ENCODE results near the gene GABBR1. TPM values are rescaled to one million over a fixed set of nuclear protein-coding genes. Genes with fewer than 3 reads are reported as not detected.

GABBR1 gene
- total RNA-seq, 1 experiment from 2014 or later, result 11.9 TPM

GRCh38 chr6:29527126-29527525 is 105.9 kb downstream of the GABBR1 start:
- ChIA-PET POLR2A (no interaction called here), CTCF (no interaction called here)
- TF ChIP-seq TCF7L2 (IDR thresholded peaks at IDR 0.05; ENCODE audit: low read depth, low read length), result no peak
- no peak for TF ChIP-seq SIN3A (IDR thresholded peaks at IDR 0.05; ENCODE audit: borderline replicate concordance, insufficient read depth, low read depth, low read length)
- no peak for TF ChIP-seq POLR2AphosphoS5 (IDR thresholded peaks at IDR 0.05; ENCODE audit: low read depth, low read length)
- no peak for TF ChIP-seq CTCF (IDR thresholded peaks at IDR 0.05)
- no TSS peak for BruUV-seq (replicated peaks)
- H3K4me1 ChIP-seq (ENCODE audit: control insufficient read depth, insufficient read depth, low read length), result no peaks in the 10 kb centered on the region
- no peak overlapping the region for H3K27ac ChIP-seq (ENCODE audit: low read length)
- H3K9me3 ChIP-seq (ENCODE audit: control insufficient read depth, insufficient read depth, low read depth, low read length), result no peaks in the 10 kb centered on the region
- DNase-seq (ENCODE audit: low read depth, low spot score), result no peak
- no peak overlapping the region for H3K4me3 ChIP-seq (ENCODE audit: low read depth in 2 of 2, low read length in 2 of 2)
- in situ Hi-C loops (cut with HindIII; ENCODE audit: low pct_unique_long_range_greater_than_20kb, low sequenced_read_pairs) (no loop called here), intact Hi-C loops (cut with micrococcal nuclease; ENCODE audit: unreplicated experiment) (no loop called here)
- no peaks in the 10 kb centered on the region; the same call in 1 of the 2 replicates for H3K36me3 ChIP-seq (ENCODE audit: control insufficient read depth, insufficient read depth, low read length)
- no peaks in the 10 kb centered on the region for H3K27me3 ChIP-seq (ENCODE audit: control insufficient read depth, insufficient read depth, low read length)
- ATAC-seq, result no peak

GRCh38 chr6:29525311-29525639 is 107.7 kb downstream of the GABBR1 start:
- no TSS peak for BruUV-seq (replicated peaks)
- TF ChIP-seq SIN3A (IDR thresholded peaks at IDR 0.05; ENCODE audit: borderline replicate concordance, insufficient read depth, low read depth, low read length), result no peak
- no peak for TF ChIP-seq REST (IDR thresholded peaks at IDR 0.05; ENCODE audit: insufficient read depth in 1 of 2, low read depth in 2 of 2, low read length in 1 of 2)
- TF ChIP-seq POLR2AphosphoS5 (IDR thresholded peaks at IDR 0.05; ENCODE audit: low read depth, low read length), result no peak
- TF ChIP-seq CTCF (IDR thresholded peaks at IDR 0.05), result no peak
- no peak for TF ChIP-seq TCF7L2 (IDR thresholded peaks at IDR 0.05; ENCODE audit: low read depth, low read length)
- Histone ChIP-seq H3K27ac (ENCODE audit: low read length) (no peak overlapping the region), H3K9me3 (ENCODE audit: control insufficient read depth, insufficient read depth, low read depth, low read length) (no peaks in the 10 kb centered on the region), H3K4me3 (ENCODE audit: low read depth in 2 of 2, low read length in 2 of 2) (no peak overlapping the region), H3K4me1 (ENCODE audit: control insufficient read depth, insufficient read depth, low read length) (no peaks in the 10 kb centered on the region), H3K27me3 (ENCODE audit: control insufficient read depth, insufficient read depth, low read length) (no peaks in the 10 kb centered on the region), H3K36me3 (ENCODE audit: control insufficient read depth, insufficient read depth, low read length) (no peaks in the 10 kb centered on the region; the same call in 1 of the 2 replicates)
- no peak for ATAC-seq
- ChIA-PET POLR2A (no interaction called here), CTCF (no interaction called here)
- intact Hi-C loops (cut with micrococcal nuclease; ENCODE audit: unreplicated experiment), result no loop called here
- no peak for DNase-seq (ENCODE audit: low read depth, low spot score)
- in situ Hi-C loops (cut with HindIII; ENCODE audit: low pct_unique_long_range_greater_than_20kb, low sequenced_read_pairs), result no loop called here
